T47D (cell line): Measurements from ENCODE around the gene POU6F1.

Experiments used
- DNase-seq, 2 experiments: peaks; one replicate each; pipeline versions ENCODE4 v3.0.0 to v3.0.0-alpha.2; 2011 to 2012; ENCODE audit warnings: low read depth in 1 of 2, low spot score in 1 of 2
- JUND ChIP-seq: IDR thresholded peaks from 2 replicates; pipeline ENCODE4 v1.6.1; 2012; ENCODE audit warnings: low read depth
- in situ Hi-C: cut with HindIII; loops from 2 replicates; pipeline ENCODE4 v1.10.0; 2016; ENCODE audit warnings: low sequenced_read_pairs, low pct_unique_long_range_greater_than_20kb

The POU6F1 gene

GRCh38 chr12:51186465-51187085 lies 31.3 kb downstream of the POU6F1 start:
- in situ Hi-C loops: no loop called here
- no peak for DNase-seq
- no peak for TF ChIP-seq JUND

DNA sequence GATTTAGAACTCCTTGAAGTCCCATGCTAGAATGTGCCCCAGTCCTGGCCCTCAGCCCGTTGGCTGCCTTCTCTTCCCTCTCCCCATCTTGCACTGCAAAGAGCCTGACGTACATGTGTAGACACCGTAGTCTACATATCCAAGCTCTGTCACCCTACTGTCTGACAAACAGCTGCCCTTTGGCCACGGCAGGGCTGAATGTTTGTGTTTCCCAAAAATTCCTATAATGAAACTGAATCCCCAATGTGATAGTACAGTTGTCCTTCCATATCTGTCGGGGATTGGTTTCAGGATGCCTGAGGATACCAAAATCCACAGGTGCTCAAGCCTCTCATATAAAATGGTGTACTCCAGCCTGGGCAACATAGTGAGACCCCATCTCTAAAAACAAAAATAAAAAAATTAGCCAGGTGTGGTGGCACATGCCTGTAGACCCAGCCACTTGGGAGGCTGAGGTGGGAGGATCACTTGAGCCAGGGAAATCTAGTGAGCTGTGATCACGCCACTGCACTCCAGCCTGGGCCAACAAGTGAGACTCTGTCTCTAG lies 32.6 kb downstream of the POU6F1 start:
- DNase-seq: no peak
- in situ Hi-C loops: no loop called here
- no peak for TF ChIP-seq JUND

DNA sequence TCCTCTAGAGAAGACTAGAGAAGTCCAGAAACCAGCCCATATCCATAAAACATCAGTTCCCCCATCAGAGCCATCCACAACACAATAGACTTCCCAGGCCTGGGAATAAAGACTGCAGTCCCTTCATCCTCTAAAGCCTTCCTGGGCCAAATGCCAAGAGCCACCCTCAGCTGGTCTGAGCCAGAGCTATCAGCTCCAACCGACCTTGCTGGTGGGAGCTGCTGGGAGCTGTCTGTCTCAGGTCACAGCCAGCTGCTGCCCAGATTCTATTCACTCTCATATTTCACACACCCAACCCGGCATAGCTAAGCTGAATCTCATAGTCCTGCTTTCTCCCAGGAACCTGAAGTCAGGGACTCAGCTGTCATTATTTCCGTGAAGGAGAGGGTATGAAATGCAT lies 34.0 kb downstream of the POU6F1 start:
- TF ChIP-seq JUND: no peak
- in situ Hi-C loops: no loop called here
- DNase-seq: no peak

- no peak for DNase-seq
- in situ Hi-C loops: no loop called here
- TF ChIP-seq JUND: no peak
Measured at GRCh38 chr12:51183349-51183748, 34.5 kb downstream of the POU6F1 start.

DNA sequence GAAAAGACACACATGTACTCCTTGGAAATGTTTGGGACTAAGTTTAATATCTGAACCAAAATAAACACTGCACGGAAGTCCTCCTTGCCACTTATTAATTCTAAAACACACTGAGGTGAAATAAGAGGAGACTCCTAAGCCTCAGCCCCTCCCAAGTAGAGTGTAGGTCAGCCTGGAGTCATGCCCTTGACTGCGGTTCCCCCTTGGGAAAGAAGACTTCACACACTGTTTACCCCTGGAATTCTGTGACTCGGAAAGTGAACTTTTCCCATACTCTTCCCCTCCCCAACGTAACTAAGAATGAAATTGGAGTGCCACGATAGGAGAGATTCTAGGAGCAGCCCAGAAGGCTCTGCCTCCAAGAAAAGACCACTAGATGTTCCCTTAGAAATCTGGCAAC lies 36.3 kb downstream of the POU6F1 start:
- TF ChIP-seq JUND: no peak
- DNase-seq: no peak
- in situ Hi-C loops: no loop called here

DNA sequence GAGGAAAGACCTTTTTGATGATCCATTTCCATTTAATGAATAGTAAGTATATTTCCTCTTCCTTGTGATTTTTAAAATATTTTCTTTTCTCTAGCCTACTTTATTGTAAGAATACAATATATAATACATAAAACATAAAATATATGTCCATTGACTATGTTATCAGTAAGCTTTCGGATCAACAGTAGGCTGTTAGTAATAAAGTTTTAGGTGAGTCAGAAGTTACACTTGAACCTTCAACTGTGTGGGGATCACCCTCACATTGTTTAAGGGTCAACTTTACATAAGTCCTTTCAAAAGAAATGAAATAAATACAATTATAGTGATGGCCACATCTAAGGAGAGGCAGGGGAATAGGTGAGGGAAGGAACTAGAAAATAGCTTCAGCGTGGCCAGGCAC lies 40.0 kb downstream of the POU6F1 start:
- no peak for DNase-seq
- TF ChIP-seq JUND: no peak
- in situ Hi-C loops: no loop called here

DNA sequence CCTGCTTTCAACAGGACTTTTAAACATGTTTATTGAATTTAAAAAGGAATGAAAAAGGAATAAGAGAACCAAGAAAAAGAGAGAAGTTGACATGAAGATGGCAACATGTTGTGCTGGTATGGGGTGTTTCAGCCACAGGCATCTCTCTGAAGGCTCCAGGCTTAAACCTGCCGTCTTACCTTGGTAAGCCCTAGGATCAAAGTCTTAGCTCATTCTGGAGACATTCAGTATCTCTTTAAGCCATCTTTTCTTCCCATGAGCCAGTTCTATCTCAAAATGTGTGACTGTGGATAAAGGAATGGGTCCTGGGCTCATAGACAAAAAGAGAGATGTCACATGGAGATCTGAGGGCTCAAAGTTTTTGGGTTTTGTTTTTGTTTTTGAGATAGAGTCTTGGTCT lies 43.4 kb downstream of the POU6F1 start:
- no peak for DNase-seq
- in situ Hi-C loops: no loop called here
- TF ChIP-seq JUND: no peak

DNA sequence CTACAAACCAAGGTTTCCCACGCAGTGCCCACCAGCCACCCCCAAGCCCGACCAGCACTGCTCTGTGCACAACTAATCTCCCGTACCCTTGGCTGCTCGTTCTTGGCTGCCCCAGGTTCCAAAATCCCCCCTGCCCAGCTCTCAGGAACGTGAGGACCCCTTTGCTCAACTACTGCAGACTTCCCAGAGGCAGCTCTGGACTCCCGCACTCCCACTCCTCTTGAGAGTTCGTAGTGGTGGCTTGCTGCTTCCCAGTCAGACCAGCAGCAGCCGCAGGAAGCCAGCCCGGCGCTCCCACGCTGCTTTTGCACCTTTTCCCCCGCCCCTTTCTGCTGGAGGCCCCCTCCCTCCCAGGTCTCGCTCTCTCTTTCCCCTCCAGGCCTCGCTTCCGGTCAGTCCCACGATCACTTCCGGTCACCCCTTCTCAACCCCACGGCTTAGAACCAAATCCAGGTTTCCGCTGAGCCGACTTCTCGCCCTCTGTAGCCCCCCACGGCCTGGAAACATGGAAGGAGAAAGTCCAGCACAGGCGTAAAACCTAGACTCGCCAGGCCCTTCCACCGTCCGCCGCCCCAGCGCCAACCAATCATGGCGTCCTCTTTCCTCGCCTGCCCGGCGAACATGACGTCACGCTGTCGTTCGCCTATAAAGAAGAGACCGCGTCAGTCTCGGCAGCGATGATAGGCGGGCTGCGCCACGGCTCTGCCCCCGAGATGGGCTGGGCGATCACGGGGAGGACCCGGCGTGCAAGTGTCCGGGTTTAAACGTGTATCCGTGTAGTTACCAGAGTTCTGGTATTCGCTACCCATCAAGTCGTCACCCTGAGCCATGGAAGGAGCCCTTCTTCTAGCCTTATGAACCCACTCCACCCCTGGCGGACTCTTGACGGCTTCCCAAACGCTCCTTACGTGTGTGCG lies 45.1 kb downstream of the POU6F1 start, which contains the start of gene TFCP2:
Gene TFCP2 (minus strand): TSS at position 621 of the 917 bp plus-strand sequence. CDS start 713 bp downstream, outside the sequence.
- no peak for TF ChIP-seq JUND
- in situ Hi-C loops: no loop called here
- peak; percentile 79 to 97 for DNase-seq

GRCh38 chr12:51171884-51172514 lies 45.9 kb downstream of the POU6F1 start:
- TF ChIP-seq JUND: no peak
- in situ Hi-C loops: no loop called here
- peak in 1 of 2 experiments; percentile 14 for DNase-seq

DNA sequence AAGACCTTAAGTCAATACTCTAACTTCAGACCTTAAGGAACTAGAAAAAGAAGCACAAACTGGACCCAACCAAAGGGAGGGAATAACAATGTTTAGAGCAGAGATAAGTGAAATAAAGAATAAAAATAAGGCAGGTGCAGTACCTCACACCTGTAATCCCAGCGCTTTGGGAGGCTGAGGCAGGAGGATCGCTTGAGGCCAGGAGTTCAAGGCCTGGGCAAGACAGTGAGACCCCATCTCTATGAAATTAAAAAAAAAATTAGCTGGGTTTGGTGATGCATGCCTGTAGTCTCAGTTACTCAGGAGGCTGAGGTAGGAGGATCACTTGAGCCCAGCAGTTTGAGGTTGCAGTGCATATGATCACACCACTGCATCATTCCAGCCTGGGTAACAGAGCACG lies 54.1 kb downstream of the POU6F1 start:
- in situ Hi-C loops: no loop called here
- TF ChIP-seq JUND: no peak
- DNase-seq: no peak

DNA sequence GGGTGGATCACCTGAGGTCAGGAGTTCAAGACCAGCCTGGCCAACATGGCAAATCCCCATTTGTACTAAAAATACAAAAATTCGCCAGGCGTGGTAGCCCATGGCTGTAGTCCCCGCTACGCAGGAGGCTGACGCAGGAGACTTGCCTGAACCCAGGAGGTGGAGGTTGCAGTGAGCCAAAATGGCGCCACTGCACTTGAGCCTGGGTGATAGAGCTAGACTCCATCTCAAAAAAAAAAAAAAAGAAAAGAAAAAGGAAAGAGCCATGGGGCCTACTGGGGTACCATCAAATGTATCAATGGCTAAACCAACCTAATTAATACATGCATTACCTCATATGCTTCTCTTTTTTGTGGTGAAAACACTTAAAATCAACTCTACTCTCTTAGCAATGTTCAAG lies 55.6 kb downstream of the POU6F1 start:
- in situ Hi-C loops: no loop called here
- DNase-seq: no peak
- no peak for TF ChIP-seq JUND

GRCh38 chr12:51160814-51161459 lies 56.9 kb downstream of the POU6F1 start:
- no peak for TF ChIP-seq JUND
- DNase-seq: no peak
- in situ Hi-C loops: no loop called here
